HG02870 (cell line): Measurements from ENCODE around the gene DNER.
"Not testable (repeated sequence)": the region's sequence is repeated elsewhere in the genome, so short reads cannot be mapped to it uniquely, and the experiment has no call there.

Source experiments
- ATAC-seq: cut with Tn5 transposase; IDR thresholded peaks from one replicate; pipeline ENCODE4 v1.9.1; 2021; ENCODE audit warnings: mild to moderate bottlenecking, moderate library complexity; ENCODE audit not compliant: unreplicated experiment

The DNER gene

DNA sequence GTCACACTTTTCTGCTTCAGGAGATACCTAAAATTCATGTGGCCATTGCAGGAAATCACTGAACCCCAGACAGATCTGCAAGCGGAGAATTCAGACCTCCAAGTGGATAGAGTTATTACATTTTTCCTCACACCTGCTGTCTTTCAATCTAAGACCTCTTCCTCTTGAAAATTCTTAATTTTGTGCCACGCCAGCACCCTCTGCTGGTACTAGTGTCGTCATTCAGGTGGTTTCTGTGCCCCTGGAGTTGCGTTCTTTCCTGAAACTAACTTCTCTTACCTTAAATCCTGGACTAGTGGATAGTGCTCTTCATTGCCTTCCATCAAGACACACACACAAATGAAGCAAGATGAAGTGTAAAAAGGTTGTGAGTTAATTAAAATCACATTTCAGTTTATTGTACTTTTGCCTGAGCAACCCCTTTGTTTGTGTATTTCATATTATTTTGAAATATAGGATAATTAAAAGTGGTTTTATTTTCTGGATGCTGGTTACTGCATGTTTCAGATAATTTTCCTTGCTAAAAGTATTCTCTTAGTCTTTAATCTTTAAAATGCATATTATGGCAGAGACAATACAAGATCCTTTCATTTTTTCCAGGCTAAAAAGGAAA, 1.6 kb upstream of the DNER start:
- no peak for ATAC-seq

DNA sequence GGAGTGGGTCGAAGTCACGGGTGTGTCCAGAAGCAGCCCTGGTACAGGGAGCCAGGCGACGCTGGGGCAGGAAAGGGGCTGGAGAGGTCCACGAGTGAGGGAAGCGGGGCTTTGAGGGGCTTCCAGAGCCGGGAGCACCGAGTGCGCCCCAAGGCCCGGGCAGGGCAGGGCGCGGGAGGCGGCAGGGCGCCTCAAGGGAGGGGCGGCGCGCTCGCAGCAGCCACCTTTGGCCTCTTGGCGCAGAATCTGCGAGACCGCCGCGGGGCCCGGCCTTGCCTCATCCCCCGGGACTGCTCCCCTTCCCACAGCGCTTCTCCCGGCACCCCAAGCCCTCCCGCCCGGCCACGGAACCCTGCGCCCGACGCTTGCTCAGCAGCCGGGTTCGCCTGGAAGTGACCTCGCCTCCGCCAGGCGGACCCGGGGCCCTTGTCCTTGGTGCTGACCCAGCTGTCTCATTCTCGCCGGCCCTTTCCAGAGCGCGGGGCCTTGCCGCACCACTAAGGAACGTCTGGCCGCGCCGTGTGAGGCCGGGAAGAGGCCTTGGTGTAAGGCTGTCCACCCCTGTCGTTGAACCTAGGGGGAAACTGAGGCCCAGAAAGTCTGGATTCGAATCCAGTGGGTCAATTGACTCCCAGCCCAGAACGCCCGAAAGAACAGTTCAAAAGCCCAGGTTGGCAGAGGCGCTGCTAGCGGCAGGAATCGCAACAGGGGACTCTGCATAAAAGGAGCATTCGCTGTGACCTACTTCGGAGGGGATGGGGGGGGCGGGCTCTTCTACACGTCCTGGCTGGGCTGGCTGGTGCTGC, 584 bp upstream of the DNER start:
- peak; percentile 32 for ATAC-seq

DNA sequence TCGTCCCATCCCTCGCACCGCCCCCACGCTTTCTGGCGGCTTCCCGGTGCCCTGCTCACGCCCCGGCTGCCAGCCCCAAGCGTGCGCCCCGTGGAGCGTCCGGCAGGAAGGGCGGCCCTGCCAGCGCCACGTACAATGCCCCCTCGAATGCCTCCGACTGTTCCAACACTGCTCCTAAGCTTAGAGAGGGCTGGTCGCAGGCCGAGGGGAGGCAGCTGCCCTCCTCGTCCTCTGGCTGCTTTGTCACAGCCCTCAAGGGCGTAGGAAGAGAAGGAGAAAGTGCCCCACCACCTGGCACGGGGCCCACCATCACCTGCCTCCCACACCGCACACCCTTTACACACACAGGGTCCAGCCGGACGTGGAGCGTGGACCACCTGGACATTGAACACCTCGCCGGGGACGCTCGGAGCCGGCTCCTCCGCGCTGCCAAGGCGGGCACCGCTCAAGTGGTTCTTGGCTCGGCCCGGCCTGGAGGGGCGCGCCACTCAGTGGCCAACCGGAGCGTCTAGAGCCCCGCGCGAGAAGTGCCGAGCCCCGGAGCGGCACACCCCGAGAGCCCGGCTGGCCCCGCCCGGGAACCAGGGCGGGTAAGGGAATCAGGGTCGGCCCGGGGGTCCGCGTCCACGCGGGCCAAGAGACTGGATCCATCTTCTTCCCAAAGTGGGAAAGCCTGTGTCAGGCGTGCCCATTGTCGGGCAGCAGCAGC, 830 bp downstream of the DNER start:
- no peak for ATAC-seq

DNA sequence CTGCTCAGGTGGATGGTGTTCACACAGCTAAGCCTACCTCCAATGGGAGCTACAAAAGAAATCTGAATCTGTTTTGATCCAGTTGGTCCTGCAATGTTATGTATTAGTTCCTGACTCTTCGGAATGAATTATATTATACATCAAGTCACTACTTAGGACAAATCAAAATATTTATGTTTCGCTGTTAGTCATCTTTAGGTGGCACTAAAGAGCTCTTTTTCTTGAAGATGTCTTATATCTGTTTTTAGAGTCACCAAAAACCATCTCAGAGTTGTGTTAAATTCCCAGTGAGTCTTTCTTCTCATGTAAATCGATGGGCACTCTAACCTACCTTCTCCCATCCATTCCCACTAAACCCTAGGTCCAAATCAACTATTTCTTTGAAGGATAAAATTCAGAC, 2.2 kb downstream of the DNER start:
- no peak for ATAC-seq

DNA sequence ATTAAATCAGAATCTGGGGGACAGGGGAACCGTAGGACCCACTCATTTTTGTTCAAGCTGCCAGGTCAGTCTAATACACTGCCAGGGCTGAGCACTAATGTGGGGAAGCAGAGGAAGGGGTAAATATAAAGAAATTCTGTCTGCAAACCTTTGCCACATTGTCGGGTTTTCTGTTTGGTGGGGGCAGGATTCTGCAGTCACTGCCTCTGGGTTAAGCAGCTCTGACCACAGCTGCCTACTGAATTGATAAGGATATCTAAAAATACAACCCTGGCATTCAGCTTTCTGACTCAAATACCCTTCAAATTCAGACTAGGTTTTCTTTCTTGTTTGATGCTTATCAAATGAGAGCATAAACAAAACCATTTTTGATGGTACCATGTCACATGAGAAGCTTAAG, 6.0 kb downstream of the DNER start:
- no peak for ATAC-seq

DNA sequence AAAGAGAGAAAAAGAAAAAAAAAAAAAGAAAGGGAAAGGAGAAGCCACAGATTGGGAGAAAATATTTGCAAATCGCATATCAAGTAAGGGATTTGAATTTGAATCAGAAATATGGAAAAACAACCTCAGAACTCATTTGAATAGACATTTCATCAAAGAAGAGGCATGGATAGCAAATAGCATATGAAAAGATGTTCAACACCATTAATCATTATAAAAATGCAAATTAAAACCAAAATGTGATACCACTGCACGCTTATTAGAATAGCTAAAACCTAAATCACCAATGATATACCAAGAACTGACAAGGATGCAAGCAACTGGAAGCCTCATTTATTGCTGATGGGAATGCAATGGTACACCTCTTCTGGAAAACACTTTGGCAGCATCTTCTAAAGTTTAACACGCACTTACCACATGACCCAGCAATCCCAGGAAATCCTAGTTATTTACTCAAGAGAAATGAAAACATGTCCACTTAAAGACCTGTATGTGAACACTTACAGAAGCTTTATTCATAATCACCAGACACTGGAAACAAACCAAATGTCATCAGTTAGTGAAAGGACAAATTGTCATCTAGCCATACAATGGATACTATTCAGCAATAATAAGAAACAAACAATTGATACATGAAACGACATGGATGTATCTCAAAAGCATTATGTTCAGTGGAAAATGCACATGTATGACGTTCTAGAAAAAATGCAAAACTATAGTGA, 10.3 kb downstream of the DNER start:
- no peak for ATAC-seq

DNA sequence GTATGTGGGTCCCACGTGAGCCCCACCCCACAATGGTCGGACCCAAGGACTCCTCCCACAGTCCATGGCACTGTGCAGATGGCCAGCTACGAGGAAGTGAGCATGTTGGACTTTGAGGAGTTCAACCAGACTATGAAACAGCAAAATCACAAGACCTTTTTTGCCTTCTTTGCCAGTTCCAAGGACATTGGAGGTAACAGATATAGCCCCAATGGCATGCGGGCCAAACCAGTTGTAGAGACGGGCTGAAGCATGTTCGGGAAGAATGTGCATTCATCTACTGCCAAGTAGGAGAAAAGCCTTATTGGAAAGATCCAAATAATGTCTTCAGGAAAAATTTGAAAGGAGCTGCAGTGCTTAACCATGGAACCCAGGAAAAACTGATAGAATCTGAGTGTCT, 12.6 kb downstream of the DNER start:
- ATAC-seq = no peak

DNA sequence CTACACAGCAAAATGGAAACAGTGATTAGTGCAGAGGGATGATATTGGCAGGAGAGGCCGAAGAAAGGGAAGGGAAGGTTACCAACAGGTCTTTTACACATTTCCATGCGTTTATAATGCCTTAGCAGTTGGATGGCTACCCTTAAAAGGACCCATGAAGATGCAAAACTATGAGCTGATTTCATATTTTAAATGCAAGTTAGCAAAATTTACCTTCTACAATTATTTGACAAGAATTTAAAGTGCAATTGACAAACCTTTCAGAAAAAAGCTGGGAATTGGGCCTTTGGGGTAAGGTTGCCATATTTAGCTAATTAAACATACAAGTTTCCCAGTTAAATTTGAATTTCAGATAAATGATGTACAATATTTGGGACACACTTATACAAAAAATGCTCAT, 13.3 kb downstream of the DNER start:
- no peak for ATAC-seq

DNA sequence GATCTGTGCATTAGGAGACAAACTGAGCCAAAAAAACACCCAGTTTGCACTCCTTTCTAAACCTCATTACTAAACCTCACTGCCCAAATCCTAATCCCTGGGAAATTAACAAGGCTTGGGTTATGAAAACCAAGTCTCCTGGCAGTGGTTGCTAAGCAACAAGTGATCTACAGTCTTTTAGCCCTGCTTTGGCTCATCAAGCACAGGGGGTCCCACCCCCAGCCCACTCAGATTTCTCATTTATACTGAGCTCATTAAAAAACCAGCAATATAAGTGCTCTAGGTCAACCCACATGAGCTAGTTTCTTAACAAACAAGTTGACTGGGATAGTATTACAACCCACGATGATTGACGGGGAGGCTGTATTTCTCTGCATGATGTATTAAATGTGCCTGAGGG, 18.4 kb downstream of the DNER start:
- ATAC-seq = no peak

DNA sequence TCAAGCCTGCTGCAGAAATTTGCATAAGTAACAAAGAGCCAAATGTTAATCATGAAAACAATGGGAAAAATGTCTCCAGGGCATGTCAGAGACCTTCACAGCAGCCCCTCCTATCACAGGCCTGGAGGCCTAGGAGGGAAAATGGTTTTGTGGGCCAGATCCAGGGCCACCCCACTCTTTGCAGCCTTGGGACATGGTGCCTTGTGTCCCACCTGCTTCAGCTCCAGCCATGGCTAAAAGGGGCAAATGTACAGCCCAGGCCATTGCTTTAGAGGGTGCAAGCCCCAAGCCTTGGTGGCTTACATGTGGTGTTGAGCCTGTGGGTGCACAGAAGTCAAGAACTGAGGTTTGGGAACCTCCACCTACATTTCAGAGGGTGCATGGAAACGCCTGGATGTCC, 20.5 kb downstream of the DNER start:
- ATAC-seq = not testable (repeated sequence)

DNA sequence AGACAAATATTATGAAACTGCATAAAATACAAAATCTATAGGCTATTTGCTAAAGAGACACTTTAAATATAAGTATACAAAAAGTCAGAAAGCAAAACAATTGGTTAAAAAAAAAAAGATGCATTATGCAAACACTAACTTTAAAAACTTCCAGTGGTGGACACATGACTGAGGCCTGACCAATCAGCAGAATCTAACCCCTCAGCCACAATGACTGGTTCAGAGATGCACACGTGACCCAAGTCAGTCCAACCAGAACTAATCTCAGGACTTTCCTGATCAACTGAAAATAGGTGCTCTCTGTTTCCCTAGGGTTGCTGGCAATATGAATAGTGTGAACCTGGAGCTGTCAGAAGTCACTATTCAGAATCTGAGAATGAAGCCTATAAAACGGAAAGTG, 22.7 kb downstream of the DNER start:
- no peak for ATAC-seq

DNA sequence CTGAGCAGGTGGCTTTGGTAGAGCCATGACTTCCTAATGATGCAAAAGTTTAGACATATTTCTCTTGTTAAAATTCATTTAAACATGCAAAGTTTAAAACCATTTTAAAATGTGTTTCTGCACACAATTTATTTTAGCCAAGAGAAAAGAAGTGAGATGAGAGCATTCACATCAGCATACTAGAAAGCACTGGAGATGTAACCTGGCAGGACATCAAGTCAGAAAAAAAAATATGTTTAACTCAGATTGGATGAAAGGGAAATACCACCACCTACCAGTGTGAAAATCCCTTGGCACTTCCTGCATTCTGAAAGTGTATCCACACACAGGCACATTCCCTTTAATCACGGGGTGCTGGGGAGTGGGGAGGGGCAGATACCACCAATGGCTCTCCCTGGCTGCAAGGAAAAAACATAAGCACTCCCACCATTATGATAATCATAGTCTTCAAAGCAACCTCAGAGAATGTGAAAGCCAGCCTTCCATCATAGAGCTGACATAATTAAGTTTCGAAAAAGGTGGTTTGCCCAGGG, 25.0 kb downstream of the DNER start:
- no peak for ATAC-seq

DNA sequence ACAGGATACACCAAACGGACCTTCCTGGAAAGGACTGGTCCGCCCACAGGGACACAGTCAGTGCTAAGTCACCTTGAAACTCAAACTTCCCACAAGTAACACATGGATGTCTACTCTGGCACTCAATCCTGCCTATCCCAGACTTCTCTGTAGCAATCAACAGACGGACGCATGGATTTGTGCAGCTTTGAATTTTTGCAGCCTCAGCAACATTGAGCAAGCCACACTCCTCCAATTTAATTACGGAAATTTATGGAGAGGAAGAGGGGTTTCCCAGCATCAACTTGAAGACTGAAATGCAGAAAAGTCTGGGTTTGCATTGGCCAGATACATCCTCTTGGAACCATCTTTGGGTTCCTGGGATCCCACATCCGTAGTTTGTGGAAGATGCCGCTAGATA, 26.2 kb downstream of the DNER start:
- no peak for ATAC-seq

DNA sequence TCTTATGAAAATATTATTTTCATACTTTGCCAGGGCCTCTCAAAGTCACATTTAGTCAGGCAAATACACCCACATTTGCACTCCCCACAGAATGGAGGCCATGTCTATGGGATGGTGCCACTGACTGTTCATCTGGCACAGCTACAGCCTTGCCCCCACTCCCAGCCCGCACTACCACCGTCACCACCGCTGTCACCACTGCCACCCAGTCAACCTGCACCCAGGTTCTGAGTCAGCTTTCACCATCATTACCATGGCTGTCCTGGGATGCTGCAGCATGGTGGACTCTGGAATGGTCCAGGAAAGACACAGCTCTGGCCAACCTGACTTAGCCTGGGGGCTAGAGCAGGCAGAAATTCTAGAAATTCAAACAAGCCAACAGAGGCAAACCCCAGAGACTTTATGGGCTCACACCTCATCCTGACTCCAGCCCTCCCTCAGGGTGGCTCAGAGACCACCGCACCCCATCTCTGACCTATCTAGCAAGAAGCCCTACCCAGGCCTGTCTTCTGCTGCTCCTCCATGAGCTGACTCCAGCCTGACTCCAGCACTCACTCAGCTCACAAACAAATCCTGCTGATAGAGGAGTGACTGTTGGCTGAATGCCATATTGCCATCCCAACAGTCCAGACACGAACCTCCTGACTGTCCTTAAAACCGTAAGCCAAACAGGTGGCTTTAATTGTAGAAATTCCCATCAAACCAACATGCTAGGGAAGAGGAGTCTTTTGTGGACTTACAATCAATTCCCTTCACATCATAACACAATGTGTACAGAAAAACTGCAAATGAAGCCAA, 28.0 kb downstream of the DNER start:
- ATAC-seq = no peak

DNA sequence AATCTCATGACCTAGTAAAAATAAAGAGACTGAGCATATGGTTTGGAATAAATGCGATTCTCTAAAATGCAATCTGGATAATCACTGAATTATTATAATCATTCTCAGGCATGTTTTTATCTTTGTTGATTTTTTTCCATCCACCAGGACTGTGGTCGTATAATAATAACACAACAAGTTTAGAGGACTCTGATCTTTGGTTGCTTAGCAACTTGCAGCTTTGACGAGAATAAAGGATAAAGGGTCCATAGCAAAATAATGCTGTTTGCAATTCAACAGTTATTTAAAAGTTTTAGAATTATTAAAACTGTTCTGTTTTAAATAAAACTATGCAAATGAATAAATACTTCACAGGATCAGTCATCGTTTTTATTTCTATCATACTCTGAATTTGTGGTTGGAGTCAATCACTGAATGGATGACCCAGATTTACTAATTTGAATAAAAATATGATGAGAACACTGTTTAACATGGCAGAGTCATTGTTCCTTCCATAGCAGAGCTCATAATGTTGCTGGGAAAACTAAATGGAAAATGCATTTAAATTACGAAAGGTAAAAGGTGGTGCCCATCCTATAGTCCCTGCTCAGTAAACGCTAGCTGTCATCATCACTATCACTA, 29.3 kb downstream of the DNER start:
- no peak for ATAC-seq

DNA sequence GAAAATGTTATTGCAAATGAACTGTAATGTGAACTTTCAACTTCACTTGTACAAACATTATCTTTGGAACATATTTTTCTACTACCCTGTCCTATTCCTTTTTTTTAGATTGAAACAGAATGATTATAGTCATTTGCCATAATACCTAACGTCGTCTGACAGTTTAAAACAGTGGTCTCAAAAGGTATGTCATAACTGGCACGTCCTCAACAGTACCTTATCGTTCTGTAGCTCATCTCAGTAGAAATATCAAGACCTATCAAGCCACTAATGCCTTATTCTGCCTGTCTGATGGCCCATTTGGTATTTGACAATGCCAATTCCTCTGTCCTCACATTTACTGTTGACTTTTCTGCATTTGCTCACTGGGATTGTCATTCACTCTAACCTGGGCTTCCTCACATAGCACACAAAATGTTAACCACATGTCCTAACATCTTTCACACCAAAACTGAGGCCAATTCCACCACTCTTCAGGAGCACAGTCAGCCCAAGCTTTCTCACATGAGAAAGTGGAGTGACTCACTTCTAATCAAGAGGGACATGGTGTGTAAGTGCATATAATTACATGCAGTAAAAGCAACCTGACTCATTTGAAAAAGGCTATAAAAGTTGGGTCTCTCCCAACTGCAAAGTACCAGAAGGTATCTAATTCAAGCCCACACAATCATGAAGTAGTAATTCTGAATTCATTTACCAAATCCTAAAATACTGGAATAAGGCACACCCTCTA, 34.8 kb downstream of the DNER start:
- ATAC-seq = no peak

DNA sequence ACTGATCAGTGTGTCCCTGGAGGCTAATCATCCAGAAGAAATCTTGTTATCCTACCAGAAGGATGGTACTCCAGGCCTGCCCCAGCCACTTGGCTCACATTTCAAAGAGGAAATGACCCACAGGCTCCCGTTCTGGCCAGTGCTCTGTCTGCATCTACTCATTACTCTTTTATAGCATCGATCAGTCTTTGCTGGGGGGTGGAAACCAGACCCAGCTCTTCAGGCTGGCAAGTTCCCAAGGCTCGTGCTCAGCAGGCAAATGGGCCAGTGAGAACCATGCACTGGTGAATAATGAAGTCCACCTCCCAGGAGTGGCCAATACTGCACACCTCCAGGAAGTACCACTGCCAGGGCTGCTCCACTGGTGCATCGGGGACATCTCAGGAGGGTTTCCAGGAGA, 38.8 kb downstream of the DNER start:
- no peak for ATAC-seq

DNA sequence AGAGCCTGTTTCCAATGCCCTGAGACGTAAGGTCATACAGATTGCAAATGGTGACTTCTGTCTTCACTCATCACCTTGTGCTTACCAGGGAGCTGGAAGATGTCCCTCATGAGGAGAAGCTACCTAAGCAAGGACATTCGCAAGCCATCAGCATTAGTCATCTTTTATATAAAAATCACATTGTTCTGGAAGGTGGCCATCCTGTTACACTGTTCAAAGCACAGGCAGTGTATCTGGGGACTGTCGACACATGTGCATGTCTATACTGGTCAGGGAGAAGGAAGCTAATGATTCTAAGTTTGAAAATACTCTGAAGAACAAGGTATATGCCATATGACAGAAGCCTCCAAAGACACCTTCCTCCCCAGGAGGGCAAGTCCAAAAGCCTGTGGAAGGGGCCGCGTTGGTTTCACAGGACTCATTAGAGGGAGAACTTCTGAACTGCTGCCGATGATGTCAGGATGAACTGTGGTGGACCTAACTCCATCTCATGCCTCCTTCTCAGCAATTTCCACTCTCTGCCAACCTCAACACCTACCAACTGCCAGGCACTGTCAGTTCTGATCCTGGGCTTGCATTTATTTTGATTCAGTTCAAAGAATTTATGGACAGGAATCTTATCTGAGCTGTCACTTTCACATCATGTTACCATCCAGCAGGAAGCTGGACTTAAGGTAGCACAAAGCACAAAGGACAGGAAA, 39.4 kb downstream of the DNER start:
- ATAC-seq = no peak

DNA sequence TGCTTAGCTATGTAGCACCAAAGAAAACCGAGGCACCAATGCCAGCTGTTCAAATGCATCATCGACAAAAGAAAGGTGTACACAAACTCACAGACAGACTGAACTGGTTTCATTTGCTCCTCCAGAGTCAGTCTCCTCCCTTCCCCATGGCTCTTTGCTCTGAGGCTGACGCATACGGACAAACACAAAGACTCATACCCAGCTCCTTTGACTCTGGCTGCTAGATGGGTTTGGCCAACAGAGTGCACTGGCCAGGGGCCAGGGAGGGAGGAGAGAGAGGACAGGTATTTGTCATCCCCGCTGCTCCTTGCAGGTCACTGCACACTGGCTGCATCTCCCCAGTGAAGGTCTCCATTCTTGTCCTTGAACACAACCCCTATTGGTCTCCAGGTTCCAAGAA, 40.7 kb downstream of the DNER start:
- ATAC-seq = no peak
